ENCODE results near the gene POLR1G. TPM values are rescaled to one million over a fixed set of nuclear protein-coding genes. Genes with fewer than 3 reads are reported as not detected.

The POLR1G gene
- total RNA-seq, 1 donor from 2014 or later = 16.8 TPM

DNA sequence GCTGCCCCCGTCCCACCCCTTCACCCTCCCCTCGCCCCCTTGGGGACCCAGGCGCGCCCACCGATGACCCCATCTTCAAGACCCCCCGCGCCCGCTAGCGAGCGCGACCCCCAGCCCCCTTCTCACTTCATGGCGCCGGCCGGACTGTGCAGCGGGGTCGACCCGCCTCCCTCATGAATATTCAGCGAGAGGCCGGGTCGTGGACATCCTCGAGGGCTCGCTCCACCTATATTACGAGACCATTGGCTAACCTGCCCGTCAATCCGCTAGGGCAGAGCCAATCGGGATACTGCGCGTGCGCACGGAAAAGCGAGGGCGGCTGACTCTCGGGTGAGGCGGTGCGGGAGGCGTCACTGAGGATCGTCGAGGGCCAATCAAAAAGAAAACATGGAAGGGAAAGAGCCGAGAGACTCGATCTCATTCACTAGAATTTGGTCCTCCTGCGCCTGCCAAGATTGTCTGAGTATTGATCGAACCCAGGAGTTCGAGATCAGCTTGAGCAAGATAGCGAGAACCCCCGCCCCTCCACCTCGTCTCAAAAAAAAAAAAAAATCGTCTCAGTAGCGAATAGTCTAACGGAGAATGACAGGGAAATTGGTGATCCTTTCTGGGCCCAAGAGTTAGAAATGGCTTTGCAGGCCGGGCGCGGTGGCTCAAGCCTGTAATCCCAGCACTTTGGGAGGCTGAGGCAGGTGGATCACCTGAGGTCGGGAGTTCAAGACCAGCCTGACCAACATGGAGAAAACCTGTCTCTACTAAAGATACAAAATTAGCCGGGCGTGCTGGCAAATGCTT is 35.8 kb upstream of the POLR1G start, which contains the start of gene ERCC2:
Gene ERCC2, minus strand, starts transcription at position 164 of the 795 bp plus-strand sequence. Its CDS starts 33 bp downstream, at position 131.
- DNase-seq (ENCODE audit: low read depth) = peak; percentile 91
- peak within 1 kb of the TSS; percentile 77 for H3K4me3 ChIP-seq (ENCODE audit: low read depth, low read length)
- peaks cover 1% of the 10 kb centered on the region for H3K36me3 ChIP-seq (ENCODE audit: control insufficient read depth, insufficient read depth, low read length)
- no peak for FAIRE-seq
- TF ChIP-seq, protein P1, sequence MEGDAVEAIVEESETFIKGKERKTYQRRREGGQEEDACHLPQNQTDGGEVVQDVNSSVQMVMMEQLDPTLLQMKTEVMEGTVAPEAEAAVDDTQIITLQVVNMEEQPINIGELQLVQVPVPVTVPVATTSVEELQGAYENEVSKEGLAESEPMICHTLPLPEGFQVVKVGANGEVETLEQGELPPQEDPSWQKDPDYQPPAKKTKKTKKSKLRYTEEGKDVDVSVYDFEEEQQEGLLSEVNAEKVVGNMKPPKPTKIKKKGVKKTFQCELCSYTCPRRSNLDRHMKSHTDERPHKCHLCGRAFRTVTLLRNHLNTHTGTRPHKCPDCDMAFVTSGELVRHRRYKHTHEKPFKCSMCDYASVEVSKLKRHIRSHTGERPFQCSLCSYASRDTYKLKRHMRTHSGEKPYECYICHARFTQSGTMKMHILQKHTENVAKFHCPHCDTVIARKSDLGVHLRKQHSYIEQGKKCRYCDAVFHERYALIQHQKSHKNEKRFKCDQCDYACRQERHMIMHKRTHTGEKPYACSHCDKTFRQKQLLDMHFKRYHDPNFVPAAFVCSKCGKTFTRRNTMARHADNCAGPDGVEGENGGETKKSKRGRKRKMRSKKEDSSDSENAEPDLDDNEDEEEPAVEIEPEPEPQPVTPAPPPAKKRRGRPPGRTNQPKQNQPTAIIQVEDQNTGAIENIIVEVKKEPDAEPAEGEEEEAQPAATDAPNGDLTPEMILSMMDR (IDR thresholded peaks at IDR 0.05; ENCODE audit: insufficient read depth, low read length, severe bottlenecking) = no peak
- H3K27me3 ChIP-seq (ENCODE audit: control insufficient read depth, insufficient read depth, low read length) = no peaks in the 10 kb centered on the region

DNA sequence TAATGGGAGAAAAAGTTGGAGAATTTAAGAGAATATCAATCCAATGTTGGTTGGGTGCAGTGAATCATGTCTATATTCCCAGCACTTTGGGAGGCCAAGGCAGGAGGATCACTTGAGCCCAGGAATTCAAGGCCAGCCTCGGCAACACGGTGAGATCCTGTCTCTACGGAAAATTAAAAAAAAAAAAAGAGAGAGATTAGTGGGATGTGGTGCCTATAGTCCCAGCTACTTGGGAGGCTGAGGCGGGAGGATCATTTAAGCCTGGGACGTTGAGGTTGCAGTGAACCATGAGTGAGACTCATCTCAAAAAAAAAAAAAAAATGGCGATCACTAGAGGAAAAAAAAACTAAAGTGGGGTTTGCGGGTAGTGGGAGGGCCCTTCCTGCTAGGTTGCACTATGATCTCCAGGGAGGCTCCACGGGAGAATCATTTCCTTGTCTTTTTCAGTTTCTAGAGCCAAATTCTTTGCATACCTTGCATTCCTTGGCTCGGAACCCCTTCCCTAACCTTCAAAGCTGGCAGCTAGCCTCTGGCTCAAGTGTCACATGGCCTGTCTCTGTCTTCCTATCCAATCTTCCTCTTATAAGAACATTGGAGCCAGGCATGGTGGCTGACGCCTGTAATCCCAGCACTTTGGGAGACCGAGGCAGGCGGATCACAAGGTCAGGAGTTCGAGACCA is 30.3 kb upstream of the POLR1G start:
- TF ChIP-seq, protein P1 (IDR thresholded peaks at IDR 0.05; ENCODE audit: insufficient read depth, low read length, severe bottlenecking) = no peak
- Histone ChIP-seq H3K27me3 (ENCODE audit: control insufficient read depth, insufficient read depth, low read length) (no peaks in the 10 kb centered on the region), H3K4me3 (ENCODE audit: low read depth, low read length) (no peak overlapping the region), H3K36me3 (ENCODE audit: control insufficient read depth, insufficient read depth, low read length) (peaks cover 7% of the 10 kb centered on the region)
- no peak for FAIRE-seq
- DNase-seq (ENCODE audit: low read depth) = peak; percentile 44

DNA sequence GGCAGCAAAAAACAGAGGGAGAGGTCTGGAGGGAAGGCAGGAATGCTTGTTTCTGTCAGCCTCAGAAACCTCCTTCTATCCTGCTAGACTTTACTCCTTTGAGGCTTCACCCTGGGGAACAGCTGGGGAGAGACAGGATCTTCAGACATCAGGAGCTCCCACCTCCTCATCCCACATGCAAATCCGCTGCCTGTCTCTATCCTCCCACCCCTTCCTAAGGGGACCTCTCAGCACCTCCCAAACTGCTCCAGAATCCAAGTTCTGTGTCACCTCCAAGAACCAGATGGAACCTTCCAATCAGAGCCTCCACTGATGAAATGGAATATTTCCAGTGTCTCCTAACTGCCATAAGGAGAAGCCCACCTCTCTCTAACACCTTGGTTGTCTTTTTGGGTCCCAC is 26.3 kb upstream of the POLR1G start:
- no peak for FAIRE-seq
- Histone ChIP-seq H3K27me3 (ENCODE audit: control insufficient read depth, insufficient read depth, low read length) (no peaks in the 10 kb centered on the region), H3K36me3 (ENCODE audit: control insufficient read depth, insufficient read depth, low read length) (peaks cover 20% of the 10 kb centered on the region), H3K4me3 (ENCODE audit: low read depth, low read length) (no peak overlapping the region)
- TF ChIP-seq, protein P1 (IDR thresholded peaks at IDR 0.05; ENCODE audit: insufficient read depth, low read length, severe bottlenecking) = no peak
- DNase-seq (ENCODE audit: low read depth) = no peak

DNA sequence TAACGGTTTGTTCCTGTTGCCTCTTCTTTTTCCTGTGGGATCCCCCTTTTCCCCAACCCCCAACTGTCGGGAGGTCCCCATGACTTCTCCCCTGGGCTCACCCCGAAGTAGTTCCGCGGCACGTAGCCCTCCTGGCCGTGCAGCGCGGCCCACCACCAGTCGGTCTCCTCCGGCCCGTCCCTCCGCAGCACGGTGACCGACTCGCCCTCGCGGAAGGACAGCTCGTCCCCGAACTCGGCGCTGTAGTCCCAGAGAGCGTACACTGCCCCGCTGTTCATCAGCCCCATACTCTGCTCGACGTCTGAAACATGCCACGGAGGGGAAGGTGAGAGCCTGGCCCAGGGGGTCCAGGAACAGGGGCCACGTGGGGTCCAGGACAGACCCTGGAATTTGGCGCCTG is 24.0 kb upstream of the POLR1G start:
- TF ChIP-seq, protein P1 (IDR thresholded peaks at IDR 0.05; ENCODE audit: insufficient read depth, low read length, severe bottlenecking) = no peak
- H3K36me3 ChIP-seq (ENCODE audit: control insufficient read depth, insufficient read depth, low read length) = peaks cover 26% of the 10 kb centered on the region
- no peaks in the 10 kb centered on the region for H3K27me3 ChIP-seq (ENCODE audit: control insufficient read depth, insufficient read depth, low read length)
- H3K4me3 ChIP-seq (ENCODE audit: low read depth, low read length) = no peak overlapping the region
- DNase-seq (ENCODE audit: low read depth) = no peak
- FAIRE-seq = no peak

DNA sequence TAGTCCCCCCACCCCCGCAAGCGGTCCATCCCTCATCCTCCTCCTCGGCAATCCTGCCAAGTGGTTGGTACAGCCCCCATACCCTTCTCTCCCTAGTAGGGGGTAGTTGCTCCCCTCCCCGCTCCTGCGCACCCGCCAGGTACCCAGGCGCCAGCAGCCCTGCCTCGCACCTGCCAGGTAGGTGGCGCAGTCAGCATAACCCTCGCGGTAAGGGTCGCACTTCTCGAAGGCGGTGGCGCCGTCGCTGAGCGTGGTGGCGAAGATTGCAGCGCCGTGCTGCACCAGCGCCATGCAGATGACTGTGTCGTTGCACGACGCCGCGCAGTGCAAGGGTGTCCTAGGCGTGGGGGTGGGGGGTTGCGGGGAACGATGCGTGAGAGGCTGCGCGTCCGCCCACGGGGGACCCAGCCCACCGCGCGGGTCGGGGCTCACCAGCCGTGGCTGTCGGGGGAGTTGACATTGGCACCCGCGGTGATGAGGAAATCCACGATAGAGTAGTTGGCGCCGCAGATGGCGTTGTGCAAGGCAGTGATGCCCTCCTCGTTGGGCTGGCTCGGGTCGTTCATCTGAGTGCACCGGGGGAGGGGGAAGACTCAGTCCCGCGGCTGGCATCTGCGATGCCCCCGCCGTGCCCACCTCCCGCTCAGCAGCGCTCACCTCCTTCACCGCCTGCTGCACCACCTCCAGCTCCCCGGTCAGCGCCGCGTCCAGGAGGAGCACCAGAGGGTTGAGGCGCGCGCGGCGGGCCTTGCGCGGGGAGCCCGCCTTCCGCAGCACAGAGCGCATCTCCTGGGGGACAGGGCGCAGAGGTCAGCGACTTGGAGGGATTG is 20.8 kb upstream of the POLR1G start:
- H3K4me3 ChIP-seq (ENCODE audit: low read depth, low read length) = no peak overlapping the region
- TF ChIP-seq, protein P1 (IDR thresholded peaks at IDR 0.05; ENCODE audit: insufficient read depth, low read length, severe bottlenecking) = no peak
- FAIRE-seq = no peak
- no peak for DNase-seq (ENCODE audit: low read depth)
- no peaks in the 10 kb centered on the region for H3K27me3 ChIP-seq (ENCODE audit: control insufficient read depth, insufficient read depth, low read length)
- H3K36me3 ChIP-seq (ENCODE audit: control insufficient read depth, insufficient read depth, low read length) = peaks cover 21% of the 10 kb centered on the region
